Breast epithelium (tissue), 3 donors: ENCODE data around the gene RNF187.

Experiments
- POLR2A ChIP-seq: fragments of 450-650 bp; IDR thresholded peaks from one replicate; pipeline ENCODE4 v1.6.1; 2016; ENCODE audit warnings: antibody characterized with exemption, mild to moderate bottlenecking, moderate library complexity
- POLR2AphosphoS5 ChIP-seq, 3 donors: sonication (generic); formaldehyde crosslinking; IDR thresholded peaks; one replicate each; pipeline ENCODE4 v1.6.1; 2017; ENCODE audit warnings: antibody characterized with exemption in 3 of 3
- TF ChIP-seq, protein P1 (sequence below), 3 donors: fragments of 450-650 bp; IDR thresholded peaks; one replicate each; pipeline ENCODE4 v1.5.1; 2016 to 2017; ENCODE audit warnings: antibody characterized with exemption in 3 of 3, mild to moderate bottlenecking in 3 of 3, moderate library complexity in 3 of 3

- TF ChIP-seq, protein P1, sequence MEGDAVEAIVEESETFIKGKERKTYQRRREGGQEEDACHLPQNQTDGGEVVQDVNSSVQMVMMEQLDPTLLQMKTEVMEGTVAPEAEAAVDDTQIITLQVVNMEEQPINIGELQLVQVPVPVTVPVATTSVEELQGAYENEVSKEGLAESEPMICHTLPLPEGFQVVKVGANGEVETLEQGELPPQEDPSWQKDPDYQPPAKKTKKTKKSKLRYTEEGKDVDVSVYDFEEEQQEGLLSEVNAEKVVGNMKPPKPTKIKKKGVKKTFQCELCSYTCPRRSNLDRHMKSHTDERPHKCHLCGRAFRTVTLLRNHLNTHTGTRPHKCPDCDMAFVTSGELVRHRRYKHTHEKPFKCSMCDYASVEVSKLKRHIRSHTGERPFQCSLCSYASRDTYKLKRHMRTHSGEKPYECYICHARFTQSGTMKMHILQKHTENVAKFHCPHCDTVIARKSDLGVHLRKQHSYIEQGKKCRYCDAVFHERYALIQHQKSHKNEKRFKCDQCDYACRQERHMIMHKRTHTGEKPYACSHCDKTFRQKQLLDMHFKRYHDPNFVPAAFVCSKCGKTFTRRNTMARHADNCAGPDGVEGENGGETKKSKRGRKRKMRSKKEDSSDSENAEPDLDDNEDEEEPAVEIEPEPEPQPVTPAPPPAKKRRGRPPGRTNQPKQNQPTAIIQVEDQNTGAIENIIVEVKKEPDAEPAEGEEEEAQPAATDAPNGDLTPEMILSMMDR (IDR thresholded peaks at IDR 0.05) = no peak
- TF ChIP-seq POLR2A (no peak), POLR2AphosphoS5 (IDR thresholded peaks at IDR 0.05) (no peak)
Observed at GRCh38 chr1:228494044-228494353, 6.8 kb downstream of the RNF187 start.
